ENCODE measurements around the gene NHLRC1. TPM values are rescaled to one million over a fixed set of nuclear protein-coding genes. Genes with fewer than 3 reads are reported as not detected.

NHLRC1 gene
- total and polyA plus RNA-seq, 2 of the 13 experiments (the other 11 are each of a cell fraction or from before 2014, with no cell fraction given): 0.04 to 0.11 TPM

GRCh38 chr6:18162401-18162800 lies 39.9 kb upstream of the NHLRC1 start (continued):
- TF ChIP-seq TBL1XR1 (IDR thresholded peaks at IDR 0.05; ENCODE audit: borderline replicate concordance, low read length, partially characterized antibody) (no peak), THAP9 (CRISPR knock-in tag; IDR thresholded peaks at IDR 0.05; ENCODE audit: borderline replicate concordance) (no peak), SMARCE1 (IDR thresholded peaks at IDR 0.05; ENCODE audit: borderline replicate concordance) (no peak)

DNA sequence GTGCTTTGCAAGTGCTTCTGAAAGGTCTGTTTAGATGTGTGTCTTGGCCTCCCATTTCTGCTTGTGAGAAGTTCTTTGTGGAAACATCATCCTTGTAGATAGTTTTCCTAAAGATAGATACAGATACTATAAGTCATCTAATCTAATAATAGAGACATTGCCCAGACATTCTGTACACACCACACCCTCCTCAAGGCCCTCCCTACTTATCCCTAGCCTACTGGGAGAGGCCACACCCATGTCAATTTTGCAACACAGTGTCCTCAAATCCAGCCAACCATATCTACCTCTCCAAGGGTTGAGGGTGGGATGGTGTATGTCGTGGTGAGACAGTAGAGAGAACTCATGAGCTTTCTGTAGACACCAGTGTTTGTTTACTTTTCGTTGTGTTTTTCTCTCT lies 39.0 kb upstream of the NHLRC1 start:
- WGBS (ENCODE audit: low lambda C conversion rate): 77% methylated on average over 2 of the region's 2 CpGs
- no peak overlapping the region for H3K27ac ChIP-seq (ENCODE audit: extremely low read length, insufficient read depth, low read length)
- ATAC-seq (no peak), FAIRE-seq (no peak), DNase-seq (ENCODE audit: low spot score) (no peak)
- no peak overlapping the region for H3K9ac ChIP-seq (ENCODE audit: insufficient read depth, low read depth, low read length)
- no peak for TF ChIP-seq SOX13 (IDR thresholded peaks at IDR 0.05)
- no peak for TF ChIP-seq SOX13 (CRISPR knock-in tag; conservative IDR thresholded peaks at IDR 0.05 in 1 of 2, IDR thresholded peaks at IDR 0.05 in 1 of 2)
- TF ChIP-seq, protein P1, sequence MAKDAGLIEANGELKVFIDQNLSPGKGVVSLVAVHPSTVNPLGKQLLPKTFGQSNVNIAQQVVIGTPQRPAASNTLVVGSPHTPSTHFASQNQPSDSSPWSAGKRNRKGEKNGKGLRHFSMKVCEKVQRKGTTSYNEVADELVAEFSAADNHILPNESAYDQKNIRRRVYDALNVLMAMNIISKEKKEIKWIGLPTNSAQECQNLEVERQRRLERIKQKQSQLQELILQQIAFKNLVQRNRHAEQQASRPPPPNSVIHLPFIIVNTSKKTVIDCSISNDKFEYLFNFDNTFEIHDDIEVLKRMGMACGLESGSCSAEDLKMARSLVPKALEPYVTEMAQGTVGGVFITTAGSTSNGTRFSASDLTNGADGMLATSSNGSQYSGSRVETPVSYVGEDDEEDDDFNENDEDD (CRISPR knock-in tag; IDR thresholded peaks at IDR 0.05; ENCODE audit: borderline replicate concordance): no peak
- TF ChIP-seq ZBTB3 (CRISPR knock-in tag; IDR thresholded peaks at IDR 0.05; ENCODE audit: borderline replicate concordance, low read depth): no peak
- TF ChIP-seq GATAD2A (CRISPR knock-in tag; IDR thresholded peaks at IDR 0.05): no peak
- no peak for TF ChIP-seq YY1 (IDR thresholded peaks at IDR 0.05; ENCODE audit: insufficient read depth, insufficient replicate concordance, low read depth, low read length)
- TF ChIP-seq, protein P2, sequence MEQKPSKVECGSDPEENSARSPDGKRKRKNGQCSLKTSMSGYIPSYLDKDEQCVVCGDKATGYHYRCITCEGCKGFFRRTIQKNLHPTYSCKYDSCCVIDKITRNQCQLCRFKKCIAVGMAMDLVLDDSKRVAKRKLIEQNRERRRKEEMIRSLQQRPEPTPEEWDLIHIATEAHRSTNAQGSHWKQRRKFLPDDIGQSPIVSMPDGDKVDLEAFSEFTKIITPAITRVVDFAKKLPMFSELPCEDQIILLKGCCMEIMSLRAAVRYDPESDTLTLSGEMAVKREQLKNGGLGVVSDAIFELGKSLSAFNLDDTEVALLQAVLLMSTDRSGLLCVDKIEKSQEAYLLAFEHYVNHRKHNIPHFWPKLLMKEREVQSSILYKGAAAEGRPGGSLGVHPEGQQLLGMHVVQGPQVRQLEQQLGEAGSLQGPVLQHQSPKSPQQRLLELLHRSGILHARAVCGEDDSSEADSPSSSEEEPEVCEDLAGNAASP (CRISPR knock-in tag; IDR thresholded peaks at IDR 0.05; ENCODE audit: borderline replicate concordance): no peak
- TF ChIP-seq ZNF766 (CRISPR knock-in tag; IDR thresholded peaks at IDR 0.05; ENCODE audit: borderline replicate concordance): no peak
- TF ChIP-seq PRDM15 (CRISPR knock-in tag; IDR thresholded peaks at IDR 0.05): no peak
- no peak for TF ChIP-seq TCF7 (IDR thresholded peaks at IDR 0.05; ENCODE audit: low read depth)
- no peak for TF ChIP-seq ZNF230 (CRISPR knock-in tag; IDR thresholded peaks at IDR 0.05)
- H3K27me3 ChIP-seq (ENCODE audit: control insufficient read depth in 1 of 2, insufficient read depth in 2 of 2, low read length in 2 of 2): no peaks in the 10 kb centered on the region
- no peak overlapping the region for H3K4me2 ChIP-seq (ENCODE audit: low read depth, low read length)
- BruUV-seq (replicated peaks): no TSS peak
- H3K4me3 ChIP-seq (replicated peaks in 1 of 3; ENCODE audit: insufficient read depth in 1 of 3, low read depth in 2 of 3, low read length in 3 of 3): no peak overlapping the region
- POLR2A ChIA-PET: no interaction called here
- CTCF ChIA-PET (ENCODE audit: low intra/inter-chr PET ratio, low total read pairs): no interaction called here
- peaks cover 3 to 19% of the 10 kb centered on the region in 2 experiments; a peak in 4 of 5 replicates for H3K36me3 ChIP-seq (replicated peaks in 1 of 2; ENCODE audit: control insufficient read depth in 1 of 2, insufficient read depth in 2 of 2, low read length in 2 of 2)
- intact Hi-C loops (cut with micrococcal nuclease; ENCODE audit: unreplicated experiment) (no loop called here), in situ Hi-C loops (cut with HindIII; ENCODE audit: extremely low pct_ligation_motif_present, low pct_unique_long_range_greater_than_20kb) (no loop called here)
- H3K4me1 ChIP-seq (ENCODE audit: insufficient read depth, low read length): peaks cover 3% of the 10 kb centered on the region; the same call in 1 of the 2 replicates
- no peaks in the 10 kb centered on the region for H3K9me3 ChIP-seq (ENCODE audit: low read length)
- no peak overlapping the region for H2AFZ ChIP-seq (ENCODE audit: low read length)
- H4K20me1 ChIP-seq (ENCODE audit: insufficient read depth, low read length): no peaks in the 10 kb centered on the region
- no peaks in the 10 kb centered on the region for H3K79me2 ChIP-seq (ENCODE audit: insufficient read depth, low read length)
